Ectodermal cell (in vitro differentiated cells): ENCODE measurements around the gene SNRNP48.

Source experiments
- H3K27ac ChIP-seq: 2 replicates; pipeline ENCODE4 v1.7.0; 2013; ENCODE audit warnings: mild to moderate bottlenecking, low read depth, low read length; ENCODE audit not compliant: insufficient read depth, poor library complexity, severe bottlenecking
- H3K27me3 ChIP-seq: 2 replicates; pipeline ENCODE4 v1.7.0; 2013; ENCODE audit warnings: mild to moderate bottlenecking, low read length; ENCODE audit not compliant: insufficient read depth, control insufficient read depth, poor library complexity, severe bottlenecking
- H3K36me3 ChIP-seq: one replicate; pipeline ENCODE4 v1.7.0; 2013; ENCODE audit warnings: low read length; ENCODE audit not compliant: control insufficient read depth, insufficient read depth
- H3K4me1 ChIP-seq: one replicate; pipeline ENCODE4 v1.7.0; 2013; ENCODE audit warnings: low read length; ENCODE audit not compliant: control insufficient read depth, insufficient read depth
- H3K4me3 ChIP-seq: 2 replicates; pipeline ENCODE4 v1.7.0; 2013; ENCODE audit warnings: low read depth, low read length, control low read depth; ENCODE audit not compliant: insufficient read depth
- H3K9me3 ChIP-seq: 2 replicates; pipeline ENCODE4 v1.7.0; 2013; ENCODE audit warnings: mild to moderate bottlenecking, low read length, moderate library complexity; ENCODE audit not compliant: control insufficient read depth
- WGBS, 2 experiments: methylation state at CpG; one replicate each; pipeline ENCODE4 v1.1.7; 2013; ENCODE audit warnings: missing lambda C conversion rate in 2 of 2; 5-methylcytosine and 5-hydroxymethylcytosine counted together

Gene SNRNP48

DNA sequence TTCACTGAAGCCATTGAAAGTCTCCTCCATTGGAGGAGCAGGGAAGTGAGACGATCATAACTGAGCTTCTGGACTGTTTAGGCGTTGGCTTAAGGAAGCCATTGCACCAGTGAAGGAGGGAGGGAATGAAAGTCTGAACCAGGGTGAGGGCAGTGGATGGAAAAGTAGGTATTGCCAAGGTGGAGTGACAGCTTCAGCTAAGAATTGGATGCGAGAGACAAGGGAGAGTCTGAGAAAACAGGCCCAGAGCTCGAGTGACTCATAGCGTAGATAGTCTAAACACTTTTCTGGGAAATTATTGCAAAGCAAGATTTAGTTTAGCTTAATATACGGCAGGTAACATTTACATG lies 44.0 kb upstream of the SNRNP48 start:
- H3K27me3 ChIP-seq, result peaks cover 49% of the 10 kb centered on the region
- H3K9me3 ChIP-seq, result no peaks in the 10 kb centered on the region
- no peak overlapping the region for H3K4me3 ChIP-seq
- no peak overlapping the region for H3K27ac ChIP-seq
- peaks cover 17% of the 10 kb centered on the region for H3K4me1 ChIP-seq
- no peaks in the 10 kb centered on the region for H3K36me3 ChIP-seq
- WGBS, 2 experiments, result 87 to 88% methylated on average over 5 of the region's 6 CpGs

DNA sequence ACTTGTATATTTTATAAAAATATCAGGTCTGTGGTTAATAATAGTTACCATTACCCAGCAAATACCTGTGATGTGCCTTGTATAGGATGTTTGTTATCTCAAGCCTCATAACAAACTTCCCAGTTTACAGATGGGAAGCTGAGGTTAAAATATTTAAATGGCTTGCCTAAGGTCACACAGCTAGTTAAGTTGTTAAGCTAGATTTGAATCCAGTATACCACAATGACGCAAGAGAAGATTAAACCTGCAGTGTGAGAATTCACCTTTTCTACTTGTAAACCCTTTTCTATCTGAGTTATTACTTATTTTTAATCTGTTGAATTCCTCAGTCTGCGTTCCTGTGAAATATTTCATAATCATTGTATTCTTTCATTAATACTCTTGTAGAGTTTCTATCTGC lies 43.6 kb upstream of the SNRNP48 start:
- 33 to 71% methylated on average over 1 to 2 of the region's 2 CpGs for WGBS, 2 experiments
- H3K4me1 ChIP-seq, result peaks cover 15% of the 10 kb centered on the region
- no peaks in the 10 kb centered on the region for H3K9me3 ChIP-seq
- H3K27ac ChIP-seq, result no peak overlapping the region
- H3K36me3 ChIP-seq, result no peaks in the 10 kb centered on the region
- no peak overlapping the region for H3K4me3 ChIP-seq
- H3K27me3 ChIP-seq, result peaks cover 45% of the 10 kb centered on the region

DNA sequence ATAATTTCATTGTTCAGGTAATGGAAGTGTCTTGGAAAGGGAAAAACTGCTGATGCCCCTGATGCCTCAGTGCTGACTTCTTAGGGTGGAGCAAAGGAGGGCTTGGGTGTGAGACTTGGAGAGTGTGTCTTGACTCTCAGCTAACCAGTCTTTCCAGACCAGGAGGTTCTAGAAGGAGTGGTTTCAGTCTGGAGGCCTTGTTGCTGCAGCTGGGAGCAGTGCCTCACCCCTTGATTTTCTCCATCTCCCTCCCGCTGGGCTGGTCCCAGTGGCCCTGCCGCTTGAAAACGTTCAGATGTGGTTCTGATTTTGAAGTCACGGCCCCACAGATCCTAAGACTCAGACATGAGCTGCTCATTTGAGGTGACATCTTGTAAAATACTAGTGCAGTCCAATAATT lies 43.1 kb upstream of the SNRNP48 start:
- Histone ChIP-seq H3K4me1 (peaks cover 15% of the 10 kb centered on the region), H3K36me3 (no peaks in the 10 kb centered on the region), H3K27me3 (peaks cover 40% of the 10 kb centered on the region), H3K9me3 (no peaks in the 10 kb centered on the region), H3K27ac (no peak overlapping the region), H3K4me3 (no peak overlapping the region)
- 81 to 83% methylated on average over 4 of the region's 4 CpGs for WGBS, 2 experiments

DNA sequence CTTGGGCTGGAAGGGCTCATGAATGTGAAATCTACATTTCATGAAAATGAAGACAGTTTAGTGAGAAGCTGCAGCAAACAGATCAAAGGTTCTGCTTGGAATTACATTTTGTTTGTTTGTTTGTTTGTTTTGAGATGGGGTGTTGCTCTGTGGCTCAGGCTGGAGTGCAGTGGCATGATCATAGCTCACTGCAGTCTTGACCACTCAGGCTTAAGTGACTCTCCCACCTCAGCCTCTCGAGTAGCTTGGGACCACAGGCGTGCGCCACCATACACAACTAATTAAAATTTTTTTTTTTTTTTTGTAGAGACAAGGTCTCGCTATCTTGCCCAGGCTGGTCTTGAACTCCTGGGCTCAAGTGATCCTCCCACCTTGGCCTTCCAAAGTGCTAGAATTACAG lies 42.7 kb upstream of the SNRNP48 start:
- Histone ChIP-seq H3K4me1 (peaks cover 15% of the 10 kb centered on the region), H3K27ac (no peak overlapping the region), H3K9me3 (no peaks in the 10 kb centered on the region), H3K4me3 (no peak overlapping the region), H3K36me3 (no peaks in the 10 kb centered on the region), H3K27me3 (peaks cover 36% of the 10 kb centered on the region)
- 90 to 94% methylated on average over 4 of the region's 4 CpGs for WGBS, 2 experiments

DNA sequence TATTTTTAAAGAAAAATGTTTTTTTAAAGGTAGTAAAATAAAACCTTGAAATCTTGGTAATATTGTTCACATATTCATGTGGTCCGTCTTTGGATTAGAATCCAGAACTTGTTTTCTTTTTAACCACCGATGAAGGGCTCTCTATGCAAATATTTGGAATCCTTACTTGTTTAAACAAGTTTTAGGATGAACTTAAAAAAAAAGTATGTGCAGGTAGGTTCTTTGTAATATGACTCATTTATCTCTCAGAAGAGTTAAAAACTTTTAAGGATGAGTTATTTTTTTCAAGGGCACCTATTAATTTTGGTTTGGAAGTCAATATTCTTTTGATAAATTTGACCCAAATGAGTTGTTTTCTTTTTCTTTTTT lies 39.6 kb upstream of the SNRNP48 start:
- H3K36me3 ChIP-seq, result no peaks in the 10 kb centered on the region
- WGBS, 2 experiments, result 88 to 94% methylated on average over 2 of the region's 2 CpGs
- H3K4me3 ChIP-seq, result no peak overlapping the region
- H3K27ac ChIP-seq, result no peak overlapping the region
- H3K27me3 ChIP-seq, result peaks cover 5% of the 10 kb centered on the region
- H3K9me3 ChIP-seq, result no peaks in the 10 kb centered on the region
- peaks cover 4% of the 10 kb centered on the region for H3K4me1 ChIP-seq

DNA sequence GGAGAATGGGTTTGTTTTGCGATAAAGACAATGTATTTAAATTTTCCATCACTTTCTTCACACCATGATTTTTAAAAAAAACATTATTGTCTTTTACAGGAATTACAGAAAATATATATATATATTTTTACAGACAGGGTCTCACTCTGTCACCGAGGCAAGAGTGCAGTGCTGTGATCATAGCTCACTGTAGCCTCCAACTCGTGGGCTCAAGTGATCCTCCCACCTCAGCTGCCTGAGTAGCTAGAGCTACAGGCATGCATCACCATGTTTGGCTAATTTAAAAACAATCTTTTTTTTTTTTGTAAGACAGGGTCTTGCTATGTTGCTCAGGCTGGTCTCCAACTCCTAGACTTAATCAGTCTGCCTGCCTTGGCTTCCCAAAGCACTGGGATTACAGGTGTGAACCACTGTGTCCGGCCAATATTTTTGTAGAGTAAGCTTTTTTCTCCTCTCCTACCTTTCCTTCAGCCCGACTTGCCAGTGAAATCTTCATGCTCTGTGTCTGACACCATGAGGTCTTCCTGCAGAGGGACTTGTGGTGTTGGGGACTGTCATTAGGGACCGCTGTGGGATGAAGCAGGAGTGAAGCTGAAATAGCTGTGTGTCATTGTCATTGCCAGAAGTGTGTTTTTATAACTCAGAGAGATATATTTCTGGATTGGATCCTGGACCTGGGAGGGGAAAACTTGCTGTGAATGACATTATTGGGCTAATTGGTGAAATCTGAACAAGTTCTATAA lies 35.3 kb upstream of the SNRNP48 start:
- no peaks in the 10 kb centered on the region for H3K9me3 ChIP-seq
- H3K27ac ChIP-seq, result no peak overlapping the region
- 82 to 89% methylated on average over 5 of the region's 6 CpGs for WGBS, 2 experiments
- no peaks in the 10 kb centered on the region for H3K36me3 ChIP-seq
- no peaks in the 10 kb centered on the region for H3K27me3 ChIP-seq
- no peak overlapping the region for H3K4me3 ChIP-seq
- H3K4me1 ChIP-seq, result no peaks in the 10 kb centered on the region

DNA sequence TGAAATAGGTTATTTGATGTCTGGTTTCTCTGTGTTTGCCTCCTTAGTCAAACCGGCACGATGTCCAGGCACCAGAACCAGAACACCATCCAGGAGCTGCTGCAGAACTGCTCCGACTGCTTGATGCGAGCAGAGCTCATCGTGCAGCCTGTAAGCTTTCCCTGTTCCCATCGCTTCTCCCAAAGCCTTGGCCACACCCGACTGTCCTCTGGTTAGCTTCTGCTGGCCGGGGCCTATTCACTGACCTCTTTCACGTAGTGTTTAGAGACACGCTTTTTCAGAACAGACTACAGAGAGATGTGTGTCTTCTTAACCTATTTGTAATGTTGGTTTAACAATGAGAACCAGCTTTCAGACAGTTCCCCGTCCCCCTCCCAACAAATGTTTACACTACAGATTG lies 34.3 kb upstream of the SNRNP48 start:
- Histone ChIP-seq H3K9me3 (no peaks in the 10 kb centered on the region), H3K4me1 (no peaks in the 10 kb centered on the region), H3K4me3 (no peak overlapping the region), H3K27ac (no peak overlapping the region), H3K36me3 (no peaks in the 10 kb centered on the region), H3K27me3 (no peaks in the 10 kb centered on the region)
- 91 to 94% methylated on average over 11 of the region's 11 CpGs for WGBS, 2 experiments

DNA sequence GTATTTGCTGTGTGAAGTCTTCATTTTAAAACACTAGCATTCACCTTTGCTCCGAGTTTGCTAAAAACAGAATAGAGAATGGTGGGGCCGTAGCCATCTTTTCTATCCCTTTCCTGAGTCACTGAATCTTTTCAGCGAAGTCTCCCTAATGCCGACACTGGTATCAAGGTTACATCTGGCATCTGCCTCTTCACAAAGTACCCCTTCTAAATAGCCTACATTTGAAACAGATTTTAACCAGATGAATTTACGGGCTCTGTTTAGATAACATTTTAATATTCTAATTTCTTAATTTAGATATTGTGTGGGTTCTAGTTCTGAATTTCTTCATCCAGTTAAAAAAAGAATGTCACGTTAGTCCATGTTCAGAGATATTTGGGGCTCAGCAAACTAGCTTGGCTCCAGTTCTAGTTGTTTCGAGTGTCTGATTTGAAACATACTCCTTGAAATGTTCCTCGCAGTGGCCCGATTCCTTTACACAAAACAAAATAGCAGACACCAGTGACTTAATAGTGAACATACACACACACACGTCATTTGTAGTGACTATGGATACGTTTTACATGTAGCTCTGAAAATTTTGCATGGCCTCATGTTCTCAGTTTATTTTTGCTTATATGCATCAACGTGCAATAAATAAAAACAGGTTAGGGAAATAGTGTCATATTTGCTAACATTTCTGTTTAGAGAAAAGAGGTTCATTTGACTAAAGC lies 33.4 kb upstream of the SNRNP48 start:
- 94 to 98% methylated on average over 11 of the region's 12 CpGs for WGBS, 2 experiments
- Histone ChIP-seq H3K4me3 (no peak overlapping the region), H3K36me3 (no peaks in the 10 kb centered on the region), H3K27me3 (no peaks in the 10 kb centered on the region), H3K9me3 (no peaks in the 10 kb centered on the region), H3K27ac (no peak overlapping the region), H3K4me1 (no peaks in the 10 kb centered on the region)

DNA sequence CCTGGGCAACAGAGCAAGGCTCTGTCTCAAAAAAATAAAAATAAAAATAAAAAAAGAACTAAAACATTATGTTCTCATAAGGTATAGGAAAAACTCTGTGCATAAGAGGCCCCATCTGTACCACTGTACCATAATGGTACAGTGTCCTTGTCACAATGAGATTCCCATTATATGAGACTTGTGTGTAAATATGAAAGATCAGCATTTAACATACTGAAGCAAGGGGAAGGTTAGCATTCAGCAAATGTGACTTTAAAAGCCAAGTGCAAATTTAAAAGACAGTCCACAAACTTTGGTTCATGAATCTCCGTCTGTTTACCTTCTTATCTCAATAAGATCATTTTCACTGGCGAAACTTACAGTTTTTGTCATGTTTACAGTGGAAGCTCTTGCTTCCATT lies 32.3 kb upstream of the SNRNP48 start:
- H3K36me3 ChIP-seq, result no peaks in the 10 kb centered on the region

DNA sequence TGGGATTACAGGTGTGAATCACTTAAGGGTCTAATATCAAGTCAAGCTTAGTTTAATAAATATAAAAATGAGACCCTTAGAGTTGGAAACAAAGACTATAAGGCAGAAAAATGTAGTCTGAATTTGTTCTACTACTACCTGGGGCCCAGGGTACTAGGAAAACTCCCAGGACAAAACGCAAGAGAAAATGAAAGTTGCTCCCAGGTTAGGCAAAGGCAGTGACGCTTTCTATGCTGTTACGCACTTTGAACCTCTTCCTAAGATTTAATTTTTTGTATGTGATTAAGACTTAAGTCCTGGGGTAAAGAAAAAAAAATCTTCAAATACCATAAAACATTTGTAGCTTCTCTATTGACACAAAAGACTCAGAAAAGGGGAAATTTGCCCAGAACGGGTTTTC lies 31.2 kb upstream of the SNRNP48 start:
- H3K4me3 ChIP-seq, result no peak overlapping the region
- H3K36me3 ChIP-seq, result no peaks in the 10 kb centered on the region
- H3K27ac ChIP-seq, result no peak overlapping the region

More for the DNA sequence above, 32.3 kb upstream of the SNRNP48 start:
- WGBS, 2 experiments, result 92 to 96% methylated on average over 2 of the region's 2 CpGs
- H3K4me3 ChIP-seq, result no peak overlapping the region
- H3K27ac ChIP-seq, result no peak overlapping the region
- H3K4me1 ChIP-seq, result no peaks in the 10 kb centered on the region
- no peaks in the 10 kb centered on the region for H3K27me3 ChIP-seq
- H3K9me3 ChIP-seq, result no peaks in the 10 kb centered on the region

More for the DNA sequence above, 31.2 kb upstream of the SNRNP48 start:
- no peaks in the 10 kb centered on the region for H3K4me1 ChIP-seq
- H3K9me3 ChIP-seq, result no peaks in the 10 kb centered on the region
- 97 to 98% methylated on average over 4 of the region's 4 CpGs for WGBS, 2 experiments
- H3K27me3 ChIP-seq, result no peaks in the 10 kb centered on the region
